HG03139 (cell line): ENCODE measurements around the gene CNTNAP2.

ENCODE experiments used
- ATAC-seq: cut with Tn5 transposase; IDR thresholded peaks from one replicate; pipeline ENCODE4 v1.9.1; 2021; ENCODE audit not compliant: unreplicated experiment

Gene CNTNAP2

DNA sequence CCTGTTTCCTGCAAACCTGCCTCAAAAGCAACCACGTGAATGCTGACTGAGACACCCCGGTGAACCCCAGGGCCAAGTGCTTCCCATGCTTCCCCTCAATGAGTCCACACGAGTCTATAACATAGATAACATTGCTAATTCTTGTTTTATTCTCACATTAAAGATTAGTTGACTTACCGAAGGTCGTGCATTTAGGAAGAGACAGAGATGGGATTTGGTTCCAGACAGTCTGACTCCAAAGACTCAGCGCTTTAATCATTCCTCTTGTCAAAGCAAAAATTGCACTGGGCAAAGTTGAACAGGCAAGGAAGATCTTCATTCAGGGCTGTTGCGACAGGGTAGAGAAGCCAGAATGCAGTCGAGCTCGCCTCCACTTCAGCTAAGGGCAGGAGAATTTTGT is 2038.4 kb downstream of the CNTNAP2 start:
- ATAC-seq = no peak

DNA sequence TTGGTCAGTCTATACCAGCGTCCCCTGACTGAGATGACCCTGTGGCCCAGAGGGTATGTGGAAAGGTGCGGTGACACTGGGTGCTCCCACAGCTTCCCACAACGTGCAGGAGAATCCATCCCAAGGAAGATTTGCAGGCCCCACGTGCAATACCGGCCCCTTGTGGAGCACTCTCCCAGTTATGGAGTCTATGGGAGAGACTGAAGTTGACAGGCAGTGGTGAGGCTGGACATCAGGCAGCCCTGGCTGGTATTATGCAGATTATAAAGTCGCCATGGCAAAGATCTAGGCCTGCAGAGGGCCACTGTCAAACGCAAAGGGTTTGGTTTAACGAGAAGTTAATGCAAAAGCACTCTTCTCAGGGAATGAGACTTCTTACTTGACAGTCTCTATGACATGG is 2039.2 kb downstream of the CNTNAP2 start:
- ATAC-seq = no peak

DNA sequence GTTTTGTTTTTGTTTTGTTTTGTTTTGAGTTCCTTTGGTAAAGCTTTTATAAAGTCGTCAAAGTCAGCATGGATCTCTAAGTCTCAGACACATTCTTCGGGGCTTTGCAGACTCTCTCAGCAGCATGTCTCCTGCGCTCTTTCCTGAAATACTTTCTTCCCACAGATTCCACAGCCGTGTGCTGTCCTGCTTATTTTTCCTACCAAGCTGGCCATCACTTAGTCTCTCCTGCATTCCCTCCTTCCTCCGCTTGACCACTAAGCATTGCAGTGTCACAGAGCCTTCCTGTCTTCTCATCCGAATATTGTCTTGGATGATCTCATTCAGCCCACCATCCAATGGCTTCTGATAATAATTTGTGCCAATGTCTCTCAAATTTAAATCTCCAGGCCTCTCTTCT is 2039.6 kb downstream of the CNTNAP2 start:
- ATAC-seq = no peak

DNA sequence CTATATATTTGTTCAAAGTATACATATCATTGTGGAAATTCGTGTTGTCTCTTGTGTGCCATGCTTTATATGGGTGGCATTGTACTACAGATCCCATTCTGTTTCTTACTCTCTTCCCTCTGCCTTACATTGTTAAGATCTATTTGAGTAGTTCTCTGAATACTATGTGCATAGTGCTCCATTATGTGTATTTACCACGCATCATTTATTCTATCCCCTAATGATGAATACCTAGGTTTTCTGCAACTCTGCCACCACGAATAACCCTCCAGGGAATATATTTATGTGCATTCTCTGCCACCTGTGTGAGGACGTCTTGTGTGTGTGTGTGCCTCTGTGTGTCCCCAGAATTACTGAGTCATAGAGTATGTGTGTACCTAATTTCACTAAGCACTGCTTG is 2042.7 kb downstream of the CNTNAP2 start:
- ATAC-seq = no peak

DNA sequence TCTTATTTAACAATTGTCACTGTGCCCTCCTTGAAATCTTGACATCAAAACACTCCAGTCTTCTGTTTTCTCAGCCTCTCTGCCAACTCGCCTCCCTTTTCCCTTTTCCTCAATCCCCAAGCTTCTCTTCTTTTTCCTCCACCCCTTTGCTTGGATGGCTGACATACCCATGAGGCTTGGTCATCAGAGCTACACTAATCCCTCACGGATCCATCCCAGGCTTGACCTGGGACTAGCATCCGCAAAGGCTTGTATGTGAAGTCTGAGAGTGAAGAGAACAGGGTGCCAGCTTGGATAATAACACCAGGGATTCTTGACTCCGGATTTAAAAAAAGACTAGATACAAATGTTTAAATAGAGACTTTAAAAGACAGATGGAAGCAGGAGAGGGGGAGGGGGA is 2045.2 kb downstream of the CNTNAP2 start:
- ATAC-seq = no peak

DNA sequence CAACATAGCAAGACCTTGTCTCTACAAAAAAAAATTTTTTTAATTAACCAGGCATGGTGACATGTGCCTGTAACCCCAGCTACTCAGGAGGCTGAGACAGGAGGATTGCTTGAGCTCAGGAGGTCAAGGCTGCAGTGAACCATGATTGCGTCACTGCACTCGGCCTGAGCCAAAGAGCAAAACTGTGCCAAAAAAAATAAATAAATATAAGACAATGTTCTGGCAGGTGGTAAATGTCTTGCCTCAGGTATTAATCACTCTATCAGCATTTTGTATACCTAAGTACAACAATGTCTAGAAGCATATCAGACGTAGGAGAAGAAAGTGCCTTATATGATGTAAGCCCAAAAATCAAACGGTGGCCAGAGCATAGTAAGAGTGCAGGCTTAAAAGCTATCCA is 2046.2 kb downstream of the CNTNAP2 start:
- ATAC-seq = no peak

DNA sequence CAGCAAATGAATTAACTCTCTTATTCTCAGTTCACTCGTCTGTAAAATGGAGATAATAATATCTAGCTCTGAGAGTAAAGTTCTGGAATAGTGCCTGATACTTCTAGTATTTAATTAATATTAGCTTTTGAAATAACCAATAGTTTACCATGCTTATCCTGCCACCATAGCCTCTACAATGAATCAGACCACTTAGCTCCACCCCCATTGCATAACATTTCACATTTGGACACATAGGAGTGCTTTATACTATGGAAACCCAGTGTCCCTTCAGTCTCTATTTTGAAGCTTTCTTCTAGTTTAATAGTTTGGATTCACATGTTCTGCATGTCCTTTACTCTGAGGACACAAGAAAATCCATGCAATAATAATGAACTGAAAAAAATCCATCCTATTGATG is 2046.6 kb downstream of the CNTNAP2 start:
- no peak for ATAC-seq

DNA sequence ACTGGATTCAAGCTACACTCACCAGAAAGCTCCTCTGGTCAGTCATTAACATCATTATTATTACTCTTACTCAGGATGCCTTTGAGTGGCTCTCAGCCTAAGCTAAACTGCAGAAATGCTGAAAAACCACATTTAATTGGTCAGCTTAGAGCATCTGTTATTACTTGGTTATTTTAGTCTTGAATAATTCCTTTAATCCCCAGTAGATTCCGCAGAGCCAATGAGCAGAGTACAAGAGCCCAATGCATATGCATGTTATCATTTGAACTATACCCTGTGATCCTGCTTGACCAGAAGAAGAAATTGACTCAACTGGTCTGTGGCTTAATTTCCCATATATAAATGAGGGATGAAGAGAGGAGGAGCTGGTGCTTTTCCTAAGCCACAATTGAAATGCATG is 2056.3 kb downstream of the CNTNAP2 start:
- ATAC-seq = no peak

DNA sequence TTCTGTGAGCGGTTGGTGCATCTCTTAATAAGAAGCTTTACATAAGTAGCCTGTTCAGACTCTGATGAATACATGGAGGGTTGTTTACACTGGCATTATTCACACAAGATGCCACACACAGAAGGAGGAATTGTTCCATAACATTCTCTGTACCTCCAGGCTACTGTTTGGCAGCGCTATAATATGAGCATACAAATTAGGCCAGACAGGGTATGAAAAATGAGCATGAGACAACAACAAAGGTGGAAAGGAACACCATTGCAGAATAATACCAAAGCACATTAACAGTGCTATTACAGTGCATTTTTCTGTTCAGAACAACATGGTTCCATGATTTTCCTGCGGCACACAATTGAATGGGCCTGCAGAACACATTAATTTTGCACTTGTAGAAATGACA is 2056.8 kb downstream of the CNTNAP2 start:
- ATAC-seq = no peak

DNA sequence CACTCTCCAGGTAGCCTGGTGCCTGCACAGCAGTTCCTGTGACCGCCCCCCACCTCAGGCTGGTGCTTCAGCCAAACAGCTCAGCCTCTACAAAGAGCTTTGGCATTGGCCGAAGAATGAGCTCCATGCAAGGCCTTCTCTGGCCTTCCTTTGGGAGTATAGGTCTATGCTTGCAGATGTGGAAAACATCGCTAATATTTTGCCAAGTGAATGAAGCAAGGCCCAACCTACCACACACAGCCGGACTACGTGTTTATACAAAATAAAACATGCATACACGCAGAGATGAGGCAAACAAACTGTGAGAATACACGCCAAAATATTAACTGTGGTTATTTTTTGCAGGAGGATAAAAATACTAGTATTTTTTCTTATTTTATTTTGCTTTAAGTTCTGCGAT is 2057.8 kb downstream of the CNTNAP2 start:
- no peak for ATAC-seq

DNA sequence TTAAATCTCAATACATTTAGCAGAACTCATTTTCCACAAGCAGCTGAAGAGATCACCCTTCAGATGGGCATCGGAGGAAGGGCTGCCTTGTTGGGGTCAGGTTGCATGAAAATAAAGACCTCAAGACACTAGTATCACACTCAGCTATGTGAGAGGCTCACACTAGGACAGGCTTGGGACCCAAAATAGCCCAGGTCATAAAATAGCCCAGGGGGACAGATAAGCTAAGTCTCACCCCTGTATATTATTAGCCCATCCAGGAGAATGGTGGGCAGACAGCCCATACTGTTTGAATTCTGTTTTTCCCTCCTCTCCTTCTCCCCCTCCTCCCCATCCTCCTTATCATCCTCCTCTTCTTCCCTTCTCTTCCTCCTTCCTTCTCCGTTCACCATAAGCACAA is 2058.9 kb downstream of the CNTNAP2 start:
- ATAC-seq = no peak

DNA sequence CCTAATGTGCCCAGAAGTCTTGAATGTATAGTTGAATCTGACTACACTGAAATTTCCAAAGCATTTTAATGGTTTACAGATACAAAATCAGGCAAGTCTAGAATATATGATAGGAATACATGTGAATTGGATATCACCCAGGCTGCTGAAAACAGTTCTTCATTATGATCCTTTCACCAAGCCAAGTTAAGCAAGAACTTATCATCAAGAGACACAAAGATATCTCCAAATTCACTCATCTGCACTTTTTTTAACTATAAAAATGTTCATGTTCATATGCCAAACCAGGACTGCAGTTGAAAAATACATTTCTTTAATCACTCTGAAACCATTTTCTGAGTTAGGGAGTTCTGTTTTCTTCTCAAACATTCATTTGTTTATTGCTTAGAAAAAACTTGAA is 2061.4 kb downstream of the CNTNAP2 start:
- no peak for ATAC-seq

DNA sequence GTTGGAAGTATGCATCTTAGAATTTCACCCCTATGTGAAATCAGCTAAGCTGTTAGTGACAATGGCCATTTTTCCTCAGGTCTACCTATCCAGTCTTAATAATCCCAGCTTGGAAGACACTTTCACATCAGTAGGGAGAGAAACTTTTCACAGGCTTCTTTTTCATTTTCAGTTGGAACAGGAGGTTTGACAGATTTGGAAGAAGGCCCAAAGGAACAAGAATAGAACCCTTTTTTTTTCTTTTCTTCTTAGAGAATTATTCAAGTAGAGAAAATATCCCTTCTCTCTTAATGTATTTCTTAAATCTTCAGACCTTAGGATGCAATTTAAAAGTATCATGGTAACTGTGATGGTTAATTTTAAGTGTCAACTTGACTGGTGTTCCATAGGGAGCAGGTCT is 2063.5 kb downstream of the CNTNAP2 start:
- no peak for ATAC-seq

DNA sequence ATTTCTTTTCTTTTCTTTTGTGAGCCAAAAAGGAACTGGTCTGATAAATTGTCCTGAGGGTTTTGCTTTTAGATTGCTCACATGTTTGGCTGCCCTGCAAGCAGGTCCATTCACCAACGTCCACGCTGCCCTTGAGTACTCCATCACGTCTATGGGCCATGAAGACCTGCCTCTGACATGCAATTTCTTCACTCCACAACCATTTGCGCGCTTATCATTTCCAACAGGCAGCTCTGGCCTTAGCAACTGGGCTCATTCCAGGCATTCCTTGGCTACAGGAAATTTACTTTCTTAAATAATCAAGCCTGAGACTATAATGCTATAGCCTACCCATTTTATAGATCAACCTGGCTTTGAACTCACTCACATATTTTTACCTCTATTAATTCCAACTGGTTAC is 2065.7 kb downstream of the CNTNAP2 start:
- no peak for ATAC-seq

DNA sequence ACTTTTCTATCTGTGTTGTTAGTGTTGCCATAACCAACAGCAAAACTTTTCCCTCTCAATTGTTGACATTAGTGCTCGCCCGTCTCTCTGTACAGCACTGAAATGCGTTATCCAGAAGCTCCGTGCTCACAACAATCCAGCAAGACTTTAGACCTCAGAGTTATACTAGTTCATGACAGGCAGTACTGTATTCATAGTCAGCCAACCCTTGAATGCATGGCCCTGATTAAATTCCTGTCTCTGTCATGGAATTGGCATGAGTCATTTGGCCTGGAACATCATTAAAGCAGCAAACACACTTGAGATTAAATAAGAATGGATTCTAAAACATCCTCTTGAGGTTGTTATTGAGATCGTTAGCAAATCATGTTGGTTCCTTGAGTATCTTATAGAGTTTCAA is 2068.4 kb downstream of the CNTNAP2 start:
- no peak for ATAC-seq

DNA sequence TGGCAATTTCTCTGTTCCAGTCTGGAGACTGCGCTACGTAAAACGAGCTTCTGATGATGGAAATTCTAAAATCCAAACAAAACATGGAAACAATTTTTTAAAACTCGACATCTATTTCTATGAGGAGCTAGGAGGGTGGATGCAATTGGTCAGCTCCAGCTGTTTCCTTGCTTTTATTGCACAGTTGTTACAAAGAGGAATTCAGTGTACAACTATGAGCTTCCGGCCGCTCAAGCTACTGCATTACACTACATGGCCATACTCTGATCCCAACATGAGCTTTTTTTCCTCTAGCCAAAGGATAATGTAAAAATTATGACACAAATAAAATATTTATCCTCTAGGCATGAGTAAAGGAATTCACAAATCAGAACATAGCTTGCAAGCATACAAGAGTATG is 2070.9 kb downstream of the CNTNAP2 start:
- ATAC-seq = no peak

DNA sequence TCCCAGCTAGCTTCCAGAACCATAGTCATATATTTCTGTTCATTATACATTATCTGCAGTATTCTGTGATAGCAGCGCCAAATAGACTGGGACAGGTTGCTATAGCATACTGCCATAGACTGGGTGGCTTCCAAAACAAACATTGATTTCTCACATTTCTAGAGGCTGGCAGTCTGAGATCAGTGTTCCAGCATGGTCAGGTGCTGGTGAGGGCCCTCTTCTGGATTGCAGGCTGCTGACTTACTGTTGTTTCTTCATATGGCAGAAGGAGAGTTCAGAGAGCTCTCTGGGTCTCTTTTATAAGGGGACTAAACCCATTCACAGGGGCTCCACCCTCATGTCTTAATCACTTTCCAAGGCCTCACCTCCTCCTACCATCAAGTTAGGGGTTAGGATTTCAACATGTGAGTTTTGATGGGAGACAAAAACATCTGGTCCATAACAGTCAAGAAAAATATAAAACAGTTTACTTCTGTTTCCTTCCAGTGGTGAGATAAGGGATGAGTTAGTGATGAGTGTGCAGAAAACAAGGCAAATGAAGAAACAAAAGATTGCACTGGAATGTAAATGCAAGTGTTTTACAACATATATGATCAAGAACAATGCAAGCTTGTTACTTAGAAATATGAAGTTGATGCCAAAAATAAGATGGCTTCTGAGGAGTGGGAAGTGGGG is 2074.9 kb downstream of the CNTNAP2 start:
- ATAC-seq = no peak

DNA sequence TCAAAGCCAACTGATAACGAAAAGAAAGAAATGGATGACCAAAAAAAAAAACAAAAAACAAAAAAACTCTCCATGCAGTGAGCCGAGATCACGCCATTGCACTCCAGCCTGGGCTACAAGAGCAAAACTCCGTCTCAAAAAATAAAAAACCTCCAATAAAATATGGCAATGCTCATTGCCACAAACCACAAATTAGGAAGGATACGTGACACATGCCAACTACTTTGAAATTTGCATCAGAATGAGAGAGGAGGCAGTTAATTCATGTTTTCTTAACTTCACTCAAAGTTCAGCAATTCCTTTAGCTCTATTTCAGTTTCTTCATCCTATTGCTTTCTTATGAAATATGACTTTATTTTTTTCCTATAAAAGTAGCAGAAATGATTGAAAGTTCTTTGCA is 2075.9 kb downstream of the CNTNAP2 start:
- no peak for ATAC-seq

DNA sequence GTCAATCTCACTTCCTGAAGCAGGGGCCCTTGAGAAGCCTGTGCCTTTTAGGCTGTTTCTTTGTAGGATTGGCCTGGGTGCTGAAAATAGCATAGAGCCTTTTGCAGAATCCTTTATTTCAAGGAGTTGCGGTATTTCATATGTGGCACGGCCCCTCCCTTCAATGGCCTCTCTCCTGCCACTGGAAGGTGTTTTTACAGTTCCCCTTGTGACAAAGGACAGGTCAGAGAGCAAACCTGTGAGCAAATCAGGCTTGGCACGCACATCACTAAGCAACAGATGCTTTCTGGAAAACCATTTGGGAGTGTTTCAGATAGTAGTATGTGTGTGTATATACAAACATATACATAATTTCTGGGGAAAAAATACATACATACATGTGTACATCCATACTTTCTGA is 2085.4 kb downstream of the CNTNAP2 start:
- ATAC-seq = no peak

DNA sequence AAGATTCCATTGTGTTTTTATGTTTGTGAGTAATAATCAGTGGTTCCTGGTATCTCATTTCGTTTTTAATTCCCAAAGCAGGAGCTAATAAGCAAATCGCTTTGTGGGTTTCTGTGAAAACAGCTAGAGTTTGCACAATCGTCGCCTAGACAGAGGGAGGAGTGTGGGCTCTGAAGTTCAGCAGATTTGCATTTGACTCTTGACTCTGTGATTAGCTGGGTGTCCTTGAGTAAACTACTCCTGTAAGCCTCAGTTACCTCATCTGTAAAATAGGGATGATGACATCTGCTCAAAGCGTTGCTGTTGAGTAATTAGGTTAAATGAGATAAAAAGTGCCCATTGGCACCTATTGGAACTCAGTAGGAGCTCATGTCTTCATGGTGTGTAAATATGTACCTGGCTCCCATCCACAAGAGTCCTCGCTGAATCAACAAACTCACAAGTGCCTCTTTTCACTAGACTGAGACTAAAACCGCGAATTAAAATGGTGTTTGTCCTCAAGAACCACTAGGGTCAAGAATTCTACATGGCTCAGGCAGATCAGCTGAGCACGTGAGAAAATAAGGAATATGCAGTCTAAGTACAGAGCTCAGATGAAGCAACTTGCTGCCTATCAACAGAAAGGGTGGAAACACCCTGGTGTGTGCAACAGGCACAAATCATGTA is 2088.2 kb downstream of the CNTNAP2 start:
- no peak for ATAC-seq

DNA sequence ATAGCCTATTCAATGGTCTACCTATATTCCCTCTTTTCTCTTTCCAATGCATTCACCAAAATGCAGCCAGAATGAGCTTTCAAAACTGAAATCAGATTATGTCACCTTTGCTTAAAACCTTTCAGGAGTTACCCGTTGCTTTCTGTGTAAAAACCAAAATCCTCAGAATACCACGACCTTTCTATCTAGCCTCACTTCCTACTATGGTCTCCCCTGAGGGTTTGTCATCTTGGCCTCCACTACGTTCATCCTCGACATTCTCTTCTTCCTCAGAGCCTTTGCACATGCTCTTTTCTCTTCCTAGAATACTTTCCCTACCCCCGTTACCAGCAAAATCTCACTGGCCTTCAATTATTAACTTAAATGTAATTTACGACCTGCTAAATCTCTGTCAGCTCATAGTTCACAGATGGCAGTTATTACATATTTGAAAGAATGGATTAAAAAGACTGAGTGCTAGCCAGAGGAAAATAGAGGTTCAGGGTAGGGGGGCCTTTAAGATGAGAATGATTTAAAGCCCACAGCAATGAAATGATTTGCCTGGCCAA is 2093.1 kb downstream of the CNTNAP2 start:
- ATAC-seq = no peak

DNA sequence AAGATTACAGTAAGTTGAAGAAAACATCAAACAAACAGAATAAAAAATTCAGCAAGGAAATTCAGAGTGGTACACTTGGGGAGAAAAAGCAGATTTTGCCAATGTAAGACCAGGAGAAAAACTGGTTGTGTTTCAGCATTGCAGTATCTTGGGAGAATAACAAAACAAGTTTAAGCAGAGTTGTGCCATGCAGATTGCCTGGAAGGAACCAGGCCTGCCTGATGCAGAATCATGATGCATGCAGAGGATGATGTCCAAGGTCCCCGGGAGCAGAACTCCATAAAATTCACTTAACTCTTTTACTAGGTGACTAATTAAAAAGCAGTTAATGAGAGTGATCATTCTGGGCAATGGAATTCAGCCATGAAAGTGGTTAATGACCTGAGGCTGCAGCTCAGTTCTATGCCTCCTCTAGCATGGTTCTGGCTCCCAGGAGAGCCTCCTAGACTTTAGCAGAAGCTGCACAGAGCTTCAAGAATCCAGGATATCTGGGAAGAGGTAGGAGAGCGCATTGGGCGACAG is 2094.3 kb downstream of the CNTNAP2 start:
- ATAC-seq = no peak

DNA sequence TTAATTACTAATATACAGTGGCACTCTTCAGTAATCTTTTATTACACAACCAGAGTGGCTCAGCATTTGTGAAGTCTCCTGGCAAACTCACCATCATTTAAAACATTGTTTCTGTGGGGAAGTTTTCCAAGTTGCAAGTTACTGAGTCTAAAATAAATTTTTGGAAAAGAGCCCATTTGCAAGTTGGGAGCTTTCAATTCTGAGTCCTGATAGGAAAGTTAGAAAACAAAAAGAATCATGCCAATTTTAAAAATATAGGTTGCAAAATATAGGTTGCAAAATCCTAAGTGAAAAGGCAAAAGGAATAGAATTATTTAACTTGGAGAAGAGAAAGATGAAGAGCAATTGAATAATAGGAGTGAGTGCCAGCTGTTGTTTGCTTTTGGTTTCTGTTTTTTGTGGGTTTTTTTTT is 2095.1 kb downstream of the CNTNAP2 start:
- ATAC-seq = no peak
